GM18502 (cell line): ENCODE measurements around the gene CARMIL1.
A peak's percentile ranks its signal among the peaks of the same experiment; 100 is the strongest.

Source experiments
- ATAC-seq: cut with Tn5 transposase; IDR thresholded peaks from one replicate; pipeline ENCODE4 v1.9.1; 2021; ENCODE audit warnings: mild to moderate bottlenecking; ENCODE audit not compliant: unreplicated experiment, poor library complexity

The CARMIL1 gene

DNA sequence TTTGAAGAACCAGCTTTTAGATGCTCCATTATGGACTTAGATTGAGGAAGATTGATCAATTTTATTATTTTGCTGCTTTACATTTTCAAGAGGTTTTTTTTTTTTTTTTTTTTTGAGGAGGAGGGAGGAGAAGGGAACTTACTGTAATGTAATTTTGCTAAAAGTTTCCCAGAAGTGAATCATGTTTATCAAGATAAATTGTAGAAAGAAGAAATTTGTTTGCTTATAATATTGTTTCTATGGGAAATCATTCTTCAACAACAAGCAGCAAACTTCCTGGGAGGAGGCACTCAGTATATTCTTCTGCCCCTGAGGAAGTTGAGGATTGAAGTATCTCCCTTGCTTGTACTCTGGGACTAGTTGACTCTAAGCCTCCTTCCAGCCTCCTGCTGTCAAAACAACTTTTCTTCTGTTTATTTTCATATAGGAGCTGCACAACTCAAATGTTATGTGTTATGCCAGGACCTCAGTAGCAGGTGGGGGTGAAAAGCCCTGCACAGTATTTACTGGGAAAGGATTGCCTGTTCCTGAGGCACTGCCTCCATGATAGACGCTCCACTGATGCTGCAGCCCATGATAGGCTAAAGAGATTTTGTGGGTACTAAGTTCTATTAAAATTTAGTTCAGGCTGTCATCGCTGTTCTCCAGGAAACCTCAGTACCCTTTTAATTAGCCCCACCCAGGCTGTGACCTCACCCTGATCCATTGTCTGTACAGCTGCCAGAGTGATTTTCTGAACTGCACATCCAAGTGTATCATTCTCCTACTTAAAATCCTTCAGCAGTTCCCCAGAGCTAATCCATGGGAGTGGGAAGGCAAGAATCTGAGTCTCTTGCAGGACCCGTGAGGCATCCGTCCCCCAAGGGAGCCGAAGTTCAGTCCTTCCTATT is 51.9 kb downstream of the CARMIL1 start:
- ATAC-seq = no peak

GRCh38 chr6:25332165-25332564 is 53.0 kb downstream of the CARMIL1 start:
- no peak for ATAC-seq

DNA sequence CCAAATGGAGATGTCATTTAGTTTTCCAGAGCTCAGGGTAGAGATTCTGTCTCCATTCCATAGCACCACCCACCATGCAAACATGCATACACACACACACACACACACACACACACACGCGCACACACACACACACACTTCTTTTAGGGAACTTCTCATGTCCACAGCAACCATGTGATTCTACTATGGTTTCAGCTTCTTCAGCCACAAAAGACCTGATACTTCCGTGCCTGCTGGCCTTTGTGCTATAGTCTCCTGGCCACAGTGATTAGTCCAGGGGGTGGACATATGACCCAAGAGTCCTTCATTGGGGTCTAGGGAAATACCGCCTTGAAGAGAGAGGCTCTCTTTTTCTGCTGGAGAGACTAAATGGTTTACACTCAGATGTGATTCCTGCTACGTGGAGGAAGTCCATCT is 53.5 kb downstream of the CARMIL1 start:
- no peak for ATAC-seq

DNA sequence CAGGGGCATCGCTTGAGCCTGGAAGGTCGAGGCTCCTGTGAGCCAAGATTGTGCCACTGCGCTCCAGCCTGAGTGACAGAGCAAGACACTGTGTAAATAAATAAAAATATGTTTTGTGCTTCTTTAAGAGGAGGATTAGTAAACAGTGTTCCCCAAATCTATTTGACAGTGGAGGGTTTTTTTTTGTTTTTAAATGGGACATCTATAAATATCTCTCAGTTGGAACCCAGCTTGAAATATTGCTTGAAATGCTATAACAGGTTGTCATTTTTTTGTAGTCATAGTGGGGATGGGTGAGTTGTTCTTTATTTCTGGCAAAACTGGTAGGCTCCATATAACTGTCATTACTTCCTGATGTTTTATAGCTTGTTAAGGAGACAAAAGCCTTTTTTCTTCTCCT is 54.3 kb downstream of the CARMIL1 start:
- no peak for ATAC-seq

DNA sequence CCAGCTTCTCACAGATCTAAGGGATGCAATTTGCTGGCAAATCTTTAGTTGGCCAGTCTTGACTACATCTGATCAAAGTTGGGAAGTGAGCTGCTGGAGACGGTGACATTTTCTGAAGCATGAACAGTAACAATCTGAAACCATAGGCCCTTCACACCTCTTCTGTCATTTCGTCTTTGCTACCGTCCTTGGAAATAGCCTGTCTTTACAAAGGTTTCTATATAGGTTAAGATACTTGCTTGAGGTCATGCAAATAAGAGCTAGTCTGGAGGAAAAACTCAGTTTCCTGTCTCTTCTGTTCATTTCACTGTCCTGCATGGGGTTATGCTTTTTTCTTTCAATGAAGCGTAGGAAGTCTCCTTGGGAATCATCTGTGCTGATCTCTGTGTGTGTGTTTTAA is 55.6 kb downstream of the CARMIL1 start:
- peak; percentile 74 for ATAC-seq

GRCh38 chr6:25336996-25337395 is 57.8 kb downstream of the CARMIL1 start:
- ATAC-seq = no peak

- ATAC-seq = no peak
Observed at GRCh38 chr6:25337431-25337830, 58.3 kb downstream of the CARMIL1 start.

DNA sequence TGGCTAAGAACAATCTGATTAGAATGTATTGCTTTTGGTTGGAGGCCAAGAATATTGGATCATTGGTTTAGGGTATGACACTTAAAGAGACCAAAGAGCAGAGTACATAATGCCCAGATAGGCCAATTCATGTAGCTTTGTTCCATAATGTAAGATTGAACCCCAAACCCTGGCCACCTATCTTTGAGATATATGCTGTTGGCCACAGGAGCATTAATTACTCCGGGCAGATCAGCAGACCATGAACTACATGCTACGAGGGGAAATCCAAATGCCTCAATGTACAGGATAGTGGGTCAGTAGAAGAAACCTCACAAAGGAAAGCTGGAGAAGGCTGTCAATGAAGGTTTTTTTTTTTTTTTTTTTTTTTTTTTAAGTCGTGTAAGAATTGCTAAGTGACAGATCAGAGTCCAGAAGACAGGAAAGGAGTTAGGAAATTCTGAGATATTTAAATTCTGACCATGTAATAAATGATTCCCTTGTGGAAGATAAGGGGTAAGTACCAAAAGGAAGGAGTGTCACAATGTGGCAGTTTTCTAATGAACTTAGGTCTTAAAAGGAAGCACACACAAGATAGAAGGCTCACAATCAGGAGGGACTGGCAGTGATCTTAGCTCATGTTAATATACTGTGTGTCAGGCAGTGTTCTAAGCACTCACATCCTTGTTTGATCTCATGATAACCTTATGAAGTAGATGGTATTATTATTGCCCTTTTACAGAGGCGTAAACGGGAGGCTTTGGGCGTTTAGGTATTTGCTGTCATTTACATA is 61.4 kb downstream of the CARMIL1 start:
- peak; percentile 14 for ATAC-seq

DNA sequence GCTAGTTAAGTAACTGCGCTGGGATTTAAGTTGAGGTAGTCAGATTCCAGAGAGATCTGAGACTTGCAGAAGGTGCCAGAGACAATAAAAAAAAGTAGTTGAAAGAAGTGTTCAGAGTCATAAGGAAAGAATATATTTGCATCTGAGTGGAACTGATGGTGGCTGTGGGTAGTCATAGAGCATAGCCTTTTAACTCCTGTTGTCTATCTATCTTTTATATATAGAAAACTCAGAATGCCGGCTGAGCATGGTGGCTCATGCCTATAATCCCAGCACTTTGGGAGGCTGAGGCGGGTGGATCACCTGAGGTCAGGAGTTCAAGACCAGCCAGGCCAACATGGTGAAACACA is 62.0 kb downstream of the CARMIL1 start:
- peak; percentile 55 for ATAC-seq

DNA sequence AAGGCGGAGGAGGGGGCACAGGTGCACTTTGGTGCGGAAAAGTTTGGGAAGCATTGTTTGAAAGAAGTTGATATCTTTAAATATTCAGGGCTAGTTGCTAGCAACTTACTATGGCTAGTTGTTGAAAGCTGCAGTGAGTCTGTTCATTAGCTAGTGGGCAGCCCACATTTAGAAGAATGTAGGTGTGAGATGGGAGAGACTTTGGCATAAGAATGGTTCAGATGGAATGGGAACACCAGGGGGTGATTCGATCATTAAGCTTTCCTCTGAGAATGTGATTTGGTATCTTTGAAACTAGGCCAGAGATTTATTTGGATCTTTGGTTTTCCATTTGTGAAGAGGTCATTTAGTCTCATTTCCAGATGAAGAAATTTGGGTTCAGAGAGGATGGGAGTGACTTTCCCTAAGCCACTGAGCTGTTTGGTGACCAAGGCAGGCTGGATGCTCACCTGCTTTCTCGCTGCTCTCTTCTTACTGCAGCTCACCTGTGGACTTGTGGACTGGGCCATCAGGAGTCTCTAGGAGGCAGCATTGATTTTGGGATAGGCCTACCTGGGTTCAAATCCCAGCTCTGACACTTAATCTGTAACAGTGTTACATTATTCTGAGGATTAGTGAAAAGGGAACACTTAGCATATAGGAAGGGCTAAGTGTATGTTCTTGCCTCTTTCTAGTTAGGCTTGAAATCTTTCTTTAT is 62.9 kb downstream of the CARMIL1 start:
- no peak for ATAC-seq

- ATAC-seq = no peak
Observed at GRCh38 chr6:25342802-25343201, 63.6 kb downstream of the CARMIL1 start.

DNA sequence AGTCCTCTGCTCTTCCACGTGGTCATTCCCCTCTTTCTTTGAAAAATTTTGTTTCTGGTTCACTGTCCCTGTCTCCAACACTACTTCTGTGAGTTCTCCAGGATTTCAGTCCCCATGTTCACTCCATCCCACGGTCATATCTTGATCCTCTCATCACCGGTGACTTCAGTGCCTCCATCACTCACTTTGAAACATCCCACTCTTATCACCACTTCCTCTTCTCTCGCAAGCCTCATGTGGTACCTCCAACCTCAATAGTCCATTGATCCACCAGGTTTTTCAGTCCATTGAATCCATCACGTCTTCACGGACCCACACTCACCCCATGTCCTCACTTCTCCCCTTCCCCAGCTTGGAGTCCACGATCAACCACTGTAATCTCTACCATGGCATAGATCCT is 64.8 kb downstream of the CARMIL1 start:
- ATAC-seq = no peak

GRCh38 chr6:25344827-25345226 is 65.7 kb downstream of the CARMIL1 start:
- ATAC-seq = no peak

DNA sequence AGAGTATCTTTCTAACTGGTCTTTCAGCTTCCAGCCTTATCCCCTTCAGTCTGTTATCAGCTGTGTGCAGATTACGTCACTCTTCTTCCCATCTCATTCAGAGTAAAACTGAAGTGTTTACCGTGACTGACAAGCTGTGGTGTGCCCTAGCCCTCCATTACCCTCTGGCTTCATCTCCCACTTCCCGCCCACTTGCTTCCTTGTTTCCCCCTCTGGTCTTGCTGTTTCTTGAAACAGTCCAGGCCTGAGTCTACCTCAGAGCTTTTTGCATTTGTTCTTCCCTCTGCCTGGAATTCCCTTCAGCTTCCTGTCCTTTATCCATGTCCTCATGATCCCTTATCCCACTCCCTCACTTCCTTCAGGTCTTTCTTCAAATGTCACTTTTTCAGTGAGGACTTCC is 66.9 kb downstream of the CARMIL1 start:
- no peak for ATAC-seq

- no peak for ATAC-seq
Observed at GRCh38 chr6:25350573-25350972, 71.4 kb downstream of the CARMIL1 start.

GRCh38 chr6:25351485-25351884 is 72.3 kb downstream of the CARMIL1 start:
- no peak for ATAC-seq

DNA sequence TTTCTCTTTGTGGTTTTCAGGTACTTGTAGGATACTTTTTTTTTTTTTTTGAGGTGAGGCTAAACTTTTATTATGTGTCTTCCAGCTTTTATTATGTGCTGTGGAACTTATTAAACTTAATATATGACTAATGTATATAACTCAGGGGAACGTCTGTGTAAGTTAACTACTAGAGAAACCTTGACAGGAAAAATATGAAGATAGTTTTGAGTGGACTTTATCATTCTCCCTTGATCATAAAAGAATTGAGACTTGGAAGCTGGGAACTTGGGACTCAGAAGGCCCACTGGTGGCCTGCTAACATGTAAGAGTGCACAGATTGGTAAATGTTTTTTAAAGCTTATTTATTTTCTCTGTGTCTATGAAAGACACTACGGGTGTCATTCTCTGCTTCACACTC is 73.1 kb downstream of the CARMIL1 start:
- ATAC-seq = no peak

GRCh38 chr6:25354078-25354932 is 75.1 kb downstream of the CARMIL1 start:
- ATAC-seq = no peak

DNA sequence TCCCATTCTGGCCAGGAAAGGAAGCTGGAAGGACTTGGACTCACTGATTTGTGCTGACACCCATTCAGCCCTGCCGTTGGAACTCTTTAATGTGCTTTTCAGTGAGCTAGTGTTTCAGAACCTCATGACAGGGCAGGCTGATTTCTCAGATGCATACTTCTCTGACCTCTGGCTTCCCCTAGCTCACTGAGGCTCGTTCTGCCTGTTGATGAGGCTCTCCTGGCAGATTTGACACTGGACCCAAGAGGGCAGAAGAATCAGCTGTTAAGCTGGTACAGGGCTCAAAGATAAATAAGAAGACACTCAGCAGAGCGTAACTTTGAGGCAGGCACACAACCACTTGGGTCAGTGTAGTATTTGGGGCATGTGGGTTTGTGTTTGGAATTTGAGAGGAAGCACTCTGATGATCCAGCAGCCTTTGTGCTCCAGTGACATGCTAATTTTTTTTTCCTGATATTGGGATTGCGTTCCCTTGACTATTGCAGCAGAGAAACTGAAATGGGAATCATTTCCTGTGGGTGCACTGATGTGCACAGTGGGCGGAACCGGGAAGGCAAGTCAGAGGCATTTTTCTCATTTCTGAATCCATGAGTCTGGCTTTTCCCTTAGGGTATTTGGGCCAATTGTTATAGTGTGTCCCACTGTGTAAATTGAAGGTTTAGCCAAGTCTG is 80.2 kb downstream of the CARMIL1 start:
- ATAC-seq = no peak

DNA sequence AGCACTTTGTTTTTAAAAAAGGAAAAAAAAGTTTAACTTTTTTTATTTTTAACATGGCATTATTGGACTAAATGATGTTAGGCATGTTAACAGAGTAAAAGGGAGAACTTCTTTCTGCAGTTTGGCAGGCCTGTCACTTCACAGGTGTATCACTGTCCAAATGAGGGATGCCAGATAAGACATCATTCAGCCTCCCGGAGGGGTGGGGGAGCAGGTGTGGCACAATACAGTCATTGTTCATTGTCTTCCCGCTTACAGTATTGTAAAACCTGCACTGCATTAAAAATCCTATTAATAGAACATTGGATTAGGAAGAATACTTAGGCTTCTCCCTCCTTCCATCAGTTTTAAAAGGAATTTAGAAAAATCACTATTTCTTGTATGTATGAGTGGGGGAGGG is 80.7 kb downstream of the CARMIL1 start:
- ATAC-seq = no peak
